Stomach smooth muscle (tissue), 2 donors: ENCODE data around the gene RBMS3.

ENCODE experiments used
- H3K27ac ChIP-seq: one replicate; pipeline ENCODE4 v1.7.0; 2013; ENCODE audit warnings: mild to moderate bottlenecking, low read length, inconsistent platforms
- H3K27me3 ChIP-seq, 2 donors: one replicate each; pipeline ENCODE4 v1.7.0; 2013; ENCODE audit warnings: low read length in 2 of 2; ENCODE audit not compliant: insufficient read depth in 2 of 2, control insufficient read depth in 1 of 2
- H3K36me3 ChIP-seq, 2 donors: one replicate each; pipeline ENCODE4 v1.7.0; 2013; ENCODE audit warnings: low read length in 2 of 2; ENCODE audit not compliant: control insufficient read depth in 2 of 2, insufficient read depth in 2 of 2
- H3K4me1 ChIP-seq: one replicate; pipeline ENCODE4 v1.7.0; 2013; ENCODE audit warnings: low read length; ENCODE audit not compliant: control insufficient read depth, insufficient read depth
- H3K4me3 ChIP-seq, 2 donors: one replicate each; pipeline ENCODE4 v1.7.0; 2013; ENCODE audit warnings: low read length in 2 of 2
- H3K9ac ChIP-seq, 2 donors: one replicate each; pipeline ENCODE4 v1.7.0; 2013; ENCODE audit warnings: low read length in 2 of 2, mild to moderate bottlenecking in 1 of 2
- H3K9me3 ChIP-seq, 2 donors: one replicate each; pipeline ENCODE4 v1.7.0; 2013; ENCODE audit warnings: low read length in 2 of 2; ENCODE audit not compliant: control insufficient read depth in 2 of 2
- donor health status: healthy.
- donor health status: Pancreatic carcinoma.

The RBMS3 gene

DNA sequence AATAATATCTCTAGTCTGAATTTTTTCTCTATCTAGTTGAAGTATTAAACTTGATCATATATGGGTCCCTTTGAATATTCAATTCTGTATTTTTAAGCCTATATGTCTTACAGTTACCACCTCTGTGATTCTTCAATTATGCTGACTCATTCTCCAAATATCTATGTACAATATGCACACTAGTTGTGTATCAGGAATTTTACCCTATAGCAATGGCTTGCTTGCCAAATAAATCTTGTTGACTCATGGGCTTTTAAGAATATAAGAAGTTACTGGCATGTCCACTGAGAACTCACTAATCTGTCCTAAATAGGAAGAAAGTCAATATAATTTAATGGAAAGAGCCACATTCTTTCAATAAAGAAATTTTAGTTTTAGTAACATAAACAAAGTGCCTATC is 656.3 kb downstream of the RBMS3 start:
- H3K27ac ChIP-seq, result no peak overlapping the region
- H3K36me3 ChIP-seq, result peaks cover 0 to 4% of the 10 kb centered on the region in 2 donors
- no peaks in the 10 kb centered on the region for H3K9me3 ChIP-seq
- no peak overlapping the region for H3K4me3 ChIP-seq
- no peak overlapping the region for H3K9ac ChIP-seq
- H3K4me1 ChIP-seq, result no peaks in the 10 kb centered on the region
- H3K27me3 ChIP-seq, result no peaks in the 10 kb centered on the region

DNA sequence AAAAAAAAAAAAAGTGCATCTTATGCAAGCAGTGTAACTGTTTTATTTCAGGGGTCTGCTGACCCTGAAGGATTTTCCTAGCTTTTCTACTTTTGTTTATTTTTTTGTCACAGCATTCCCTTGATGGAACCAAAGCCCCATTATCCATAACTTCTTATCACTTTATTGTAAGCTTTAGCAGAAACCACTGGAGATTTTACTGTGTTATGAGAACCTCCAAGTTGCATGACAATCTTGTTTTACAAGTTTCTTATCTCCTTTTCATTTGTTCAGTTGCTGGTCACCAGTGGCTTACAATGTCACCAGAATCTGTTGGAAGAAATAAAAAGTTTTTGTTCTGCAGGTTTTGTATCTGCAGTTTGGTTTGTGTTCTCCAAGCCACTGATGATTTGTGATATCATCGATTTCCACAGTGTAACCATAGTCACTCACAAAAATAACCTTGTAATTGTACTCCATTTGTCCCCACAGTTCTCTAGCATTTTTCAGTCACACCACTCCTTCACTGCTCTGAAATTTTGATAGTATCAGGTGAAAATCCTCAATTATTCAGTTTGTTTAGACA is 660.0 kb downstream of the RBMS3 start:
- Histone ChIP-seq H3K4me1 (no peaks in the 10 kb centered on the region), H3K36me3 (peaks cover 0 to 4% of the 10 kb centered on the region in 2 donors), H3K9me3 (no peaks in the 10 kb centered on the region), H3K27me3 (no peaks in the 10 kb centered on the region), H3K4me3 (no peak overlapping the region), H3K27ac (no peak overlapping the region), H3K9ac (no peak overlapping the region)

DNA sequence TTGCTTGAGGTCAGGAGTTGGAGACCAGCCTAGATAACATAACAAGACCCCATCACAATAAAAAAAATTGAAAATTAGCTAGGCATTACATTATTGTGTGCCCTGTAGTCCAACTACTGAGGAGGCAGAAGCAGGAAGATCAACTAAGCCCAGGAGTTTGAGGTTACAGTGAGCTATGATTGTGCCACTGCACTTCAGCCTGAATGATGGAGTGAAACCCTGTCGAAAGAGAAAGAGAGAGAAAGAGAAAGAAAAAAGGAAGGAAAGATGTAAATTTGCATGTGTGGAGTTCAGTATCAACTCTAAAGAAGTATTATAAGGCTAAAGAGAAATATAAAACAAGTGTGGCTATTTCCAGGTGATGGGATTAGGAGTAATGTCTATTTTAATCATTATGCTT is 661.4 kb downstream of the RBMS3 start:
- Histone ChIP-seq H3K4me1 (no peaks in the 10 kb centered on the region), H3K27ac (no peak overlapping the region), H3K27me3 (no peaks in the 10 kb centered on the region), H3K9ac (no peak overlapping the region), H3K36me3 (no peaks in the 10 kb centered on the region), H3K9me3 (no peaks in the 10 kb centered on the region), H3K4me3 (no peak overlapping the region)

GRCh38 chr3:29949131-29949530 is 668.3 kb downstream of the RBMS3 start:
- Histone ChIP-seq H3K9ac (no peak overlapping the region), H3K4me3 (no peak overlapping the region), H3K27ac (no peak overlapping the region), H3K4me1 (no peaks in the 10 kb centered on the region), H3K27me3 (no peaks in the 10 kb centered on the region), H3K36me3 (no peaks in the 10 kb centered on the region), H3K9me3 (no peaks in the 10 kb centered on the region)

DNA sequence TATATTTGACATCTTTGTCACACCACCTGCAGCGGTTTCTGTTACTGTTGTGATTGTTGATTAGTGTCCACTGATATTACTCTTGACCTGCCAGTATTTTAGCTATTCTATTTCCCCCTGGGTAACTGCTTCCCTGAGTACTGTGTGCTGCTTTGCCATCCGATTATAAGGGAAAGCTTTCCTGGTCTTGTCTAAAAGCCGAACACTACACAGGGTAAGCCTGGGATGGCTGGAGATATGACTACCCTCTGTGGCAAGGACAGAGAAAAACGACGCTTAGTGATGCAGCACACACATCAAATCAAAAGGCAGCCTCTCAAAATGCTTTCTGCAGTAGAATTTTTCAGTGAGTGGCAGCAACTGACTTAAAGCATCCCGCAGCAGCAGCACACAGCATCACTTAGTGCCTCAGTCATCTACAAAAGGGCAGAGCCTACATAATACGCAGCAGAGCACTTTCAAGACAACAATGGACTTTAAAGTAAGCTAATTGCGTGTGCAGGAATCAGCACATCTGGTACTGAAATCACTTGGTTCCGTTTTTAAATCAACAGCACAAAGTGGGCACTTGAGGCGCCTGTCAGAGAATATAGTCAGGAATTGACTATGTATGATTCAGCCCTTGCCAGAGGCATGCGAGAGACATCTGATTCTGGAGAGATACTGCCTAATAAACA is 669.2 kb downstream of the RBMS3 start:
- Histone ChIP-seq H3K4me1 (no peaks in the 10 kb centered on the region), H3K4me3 (no peak overlapping the region), H3K9ac (no peak overlapping the region), H3K9me3 (no peaks in the 10 kb centered on the region), H3K27me3 (no peaks in the 10 kb centered on the region), H3K27ac (no peak overlapping the region), H3K36me3 (no peaks in the 10 kb centered on the region)

DNA sequence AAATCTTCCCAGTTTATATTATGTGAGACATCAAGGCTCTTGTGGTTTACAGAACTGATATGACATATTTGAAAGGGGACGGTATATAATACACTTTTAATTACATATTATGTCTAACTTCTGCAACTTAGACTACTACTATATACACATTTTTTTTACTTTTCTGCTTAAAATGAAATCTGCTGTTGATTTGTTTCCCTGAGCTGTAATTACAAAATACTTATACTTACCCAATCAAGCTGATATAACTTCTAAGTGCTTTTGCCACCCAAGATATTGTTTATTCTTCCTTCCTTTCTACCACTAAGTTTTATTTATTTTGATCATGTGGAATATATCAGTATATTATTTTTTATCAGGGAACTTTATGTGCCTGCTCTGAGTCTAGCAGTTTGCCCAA is 671.6 kb downstream of the RBMS3 start:
- Histone ChIP-seq H3K4me3 (no peak overlapping the region), H3K27ac (no peak overlapping the region), H3K9ac (no peak overlapping the region), H3K36me3 (no peaks in the 10 kb centered on the region), H3K9me3 (no peaks in the 10 kb centered on the region), H3K4me1 (no peaks in the 10 kb centered on the region), H3K27me3 (no peaks in the 10 kb centered on the region)

DNA sequence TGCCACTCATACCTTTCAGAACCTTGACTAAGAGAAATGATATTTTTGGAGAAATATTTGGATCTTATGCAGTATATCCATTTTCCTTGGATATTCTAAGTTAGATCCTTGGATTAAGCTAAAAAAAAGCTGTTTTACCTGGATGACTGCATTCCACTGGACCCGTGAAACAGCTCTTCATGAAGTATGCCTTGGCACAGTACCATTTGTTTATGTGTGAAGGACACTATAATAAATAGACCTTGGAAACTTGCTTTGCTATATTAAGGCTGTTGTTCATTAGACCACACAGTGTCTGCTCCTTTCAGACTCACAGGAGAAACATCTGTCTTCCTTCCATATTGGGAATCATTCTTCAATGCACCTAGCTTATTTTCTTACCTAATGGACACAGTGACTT is 674.5 kb downstream of the RBMS3 start:
- H3K4me3 ChIP-seq, result no peak overlapping the region
- H3K9me3 ChIP-seq, result no peaks in the 10 kb centered on the region

DNA sequence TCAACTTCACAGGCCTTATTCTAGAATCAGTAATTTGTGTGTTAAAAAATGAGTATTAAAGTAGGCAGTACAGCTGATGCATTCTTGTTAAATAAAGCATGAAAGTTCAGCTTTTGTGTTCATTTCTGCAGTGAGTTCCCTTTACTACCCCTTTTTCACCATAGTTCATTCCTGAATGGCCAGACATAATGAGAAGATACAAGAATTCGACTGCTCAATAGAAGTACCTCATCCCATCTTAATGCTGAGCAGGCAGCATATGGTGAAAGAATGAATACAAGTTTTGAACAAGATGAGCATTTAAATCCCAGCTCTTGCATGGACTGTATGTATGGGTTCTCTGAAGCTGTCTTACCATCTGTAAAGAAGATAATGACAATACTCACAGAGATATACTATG is 677.9 kb downstream of the RBMS3 start:
- H3K9me3 ChIP-seq, result no peaks in the 10 kb centered on the region
- H3K9ac ChIP-seq, result no peak overlapping the region
- H3K4me1 ChIP-seq, result no peaks in the 10 kb centered on the region
- H3K27ac ChIP-seq, result no peak overlapping the region
- no peaks in the 10 kb centered on the region for H3K36me3 ChIP-seq
- H3K4me3 ChIP-seq, result no peak overlapping the region
- H3K27me3 ChIP-seq, result no peaks in the 10 kb centered on the region

More for the DNA sequence above, 674.5 kb downstream of the RBMS3 start:
- no peaks in the 10 kb centered on the region for H3K4me1 ChIP-seq
- no peaks in the 10 kb centered on the region for H3K27me3 ChIP-seq
- H3K9ac ChIP-seq, result no peak overlapping the region
- no peaks in the 10 kb centered on the region for H3K36me3 ChIP-seq
- H3K27ac ChIP-seq, result no peak overlapping the region

GRCh38 chr3:29971895-29972294 is 691.0 kb downstream of the RBMS3 start:
- Histone ChIP-seq H3K27me3 (no peaks in the 10 kb centered on the region), H3K4me1 (no peaks in the 10 kb centered on the region), H3K9me3 (no peaks in the 10 kb centered on the region), H3K9ac (no peak overlapping the region), H3K27ac (no peak overlapping the region), H3K36me3 (no peaks in the 10 kb centered on the region), H3K4me3 (no peak overlapping the region)

DNA sequence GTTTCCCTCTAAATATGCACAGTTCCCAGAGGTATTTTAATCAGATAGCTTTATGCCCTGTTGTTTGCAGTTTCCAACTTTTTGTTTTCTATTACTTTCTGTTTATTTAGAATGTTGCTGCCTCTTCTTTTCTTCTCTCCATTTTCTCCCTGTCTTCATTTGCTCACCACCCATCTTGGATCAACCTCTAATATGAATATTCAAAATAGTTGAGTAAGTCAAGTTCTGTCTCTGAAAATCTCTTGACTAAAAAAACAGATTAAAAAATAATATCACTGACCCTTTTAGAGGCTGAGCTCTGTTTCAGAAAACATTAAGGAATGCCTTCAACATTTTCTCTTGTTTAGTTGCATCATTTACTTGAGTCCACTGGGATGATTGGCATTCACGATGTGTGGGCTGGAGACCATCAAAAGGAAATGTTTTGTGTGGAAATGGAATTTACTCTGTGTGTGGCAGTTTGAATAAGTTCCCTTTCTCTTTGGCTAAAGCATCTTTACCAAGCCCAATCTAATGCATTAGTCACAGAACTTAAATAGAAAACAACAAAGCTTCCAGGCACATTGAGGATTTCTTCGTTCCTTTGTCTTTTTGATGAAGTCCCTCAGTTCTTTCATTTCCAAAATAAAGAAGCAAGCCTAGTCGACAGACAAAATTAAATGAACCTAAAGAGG is 691.6 kb downstream of the RBMS3 start:
- Histone ChIP-seq H3K4me3 (no peak overlapping the region), H3K27ac (no peak overlapping the region), H3K27me3 (no peaks in the 10 kb centered on the region), H3K36me3 (no peaks in the 10 kb centered on the region), H3K4me1 (no peaks in the 10 kb centered on the region), H3K9ac (no peak overlapping the region), H3K9me3 (no peaks in the 10 kb centered on the region)

- Histone ChIP-seq H3K36me3 (no peaks in the 10 kb centered on the region), H3K27ac (no peak overlapping the region), H3K4me1 (no peaks in the 10 kb centered on the region), H3K27me3 (no peaks in the 10 kb centered on the region), H3K9me3 (no peaks in the 10 kb centered on the region), H3K4me3 (no peak overlapping the region), H3K9ac (no peak overlapping the region)
These were observed 692.9 kb downstream of the RBMS3 start for GRCh38 chr3:29973763-29974162.
